GM19043 (cell line): ENCODE data around the gene C9orf78.
"Not testable (repeated sequence)": the region's sequence is repeated elsewhere in the genome, so short reads cannot be mapped to it uniquely, and the experiment has no call there.

Source experiments
- ATAC-seq: cut with Tn5 transposase; IDR thresholded peaks from one replicate; pipeline ENCODE4 v1.9.1; 2021; ENCODE audit warnings: low read depth; ENCODE audit not compliant: unreplicated experiment

The C9orf78 gene

GRCh38 chr9:129814432-129815223 is 20.4 kb downstream of the C9orf78 start:
- ATAC-seq: no peak

- no peak for ATAC-seq
Measured at GRCh38 chr9:129813661-129814060, 21.4 kb downstream of the C9orf78 start.

GRCh38 chr9:129812385-129812784 is 22.7 kb downstream of the C9orf78 start:
- no peak for ATAC-seq

- no peak for ATAC-seq
Measured at GRCh38 chr9:129811967-129812363, 23.1 kb downstream of the C9orf78 start.

- ATAC-seq: no peak
Measured at GRCh38 chr9:129810788-129811187, 24.3 kb downstream of the C9orf78 start.

GRCh38 chr9:129810116-129810515 is 25.0 kb downstream of the C9orf78 start:
- no peak for ATAC-seq

- no peak for ATAC-seq
Measured at GRCh38 chr9:129809346-129809745, 25.7 kb downstream of the C9orf78 start.

GRCh38 chr9:129806061-129806460 is 29.0 kb downstream of the C9orf78 start:
- ATAC-seq: no peak

GRCh38 chr9:129803676-129804060 is 31.4 kb downstream of the C9orf78 start:
- no peak for ATAC-seq

- ATAC-seq: peak; percentile 89
Measured at GRCh38 chr9:129802833-129803675, 32.0 kb downstream of the C9orf78 start, which contains the start of gene TOR1B. TOR1B (plus strand) TSS chr9:129803184; CDS start chr9:129803213, 29 bp downstream.

- ATAC-seq: no peak
Measured at GRCh38 chr9:129801504-129801903, 33.6 kb downstream of the C9orf78 start.

- no peak for ATAC-seq
Measured at GRCh38 chr9:129798973-129799372, 36.1 kb downstream of the C9orf78 start.

GRCh38 chr9:129796029-129796428 is 39.0 kb downstream of the C9orf78 start:
- not testable (repeated sequence) for ATAC-seq

GRCh38 chr9:129794549-129794948 is 40.5 kb downstream of the C9orf78 start:
- ATAC-seq: no peak

- no peak for ATAC-seq
Measured at GRCh38 chr9:129786481-129786880, 48.6 kb downstream of the C9orf78 start.

GRCh38 chr9:129785866-129786265 is 49.2 kb downstream of the C9orf78 start:
- ATAC-seq: no peak

- not testable (repeated sequence) for ATAC-seq
Measured at GRCh38 chr9:129784970-129785369, 50.1 kb downstream of the C9orf78 start.

GRCh38 chr9:129783516-129784361 is 51.3 kb downstream of the C9orf78 start:
- no peak for ATAC-seq

- no peak for ATAC-seq
Measured at GRCh38 chr9:129781981-129782380, 53.1 kb downstream of the C9orf78 start.

GRCh38 chr9:129781131-129781530 is 53.9 kb downstream of the C9orf78 start:
- no peak for ATAC-seq
